Measurements from ENCODE around the gene FAM53B. TPM values are rescaled to one million over a fixed set of nuclear protein-coding genes. Genes with fewer than 3 reads are reported as not detected.
A peak's percentile ranks its signal among the peaks of the same experiment; 100 is the strongest.

FAM53B gene
- total RNA-seq, 1 experiment from 2014 or later: 11.2 TPM

GRCh38 chr10:124708246-124708779 is 35.9 kb downstream of the FAM53B start:
- CTCF ChIA-PET: interaction anchor here (0.5 to 1.2 kb wide), 2 partner anchors 33 to 179 kb away, joined by 4 read pairs; no protein-coding TSS in a partner anchor

GRCh38 chr10:124707551-124707950 is 36.6 kb downstream of the FAM53B start:
- no peak overlapping the region for H3K27ac Mint-ChIP-seq (ENCODE audit: unreplicated experiment)
- intact Hi-C loops (cut with micrococcal nuclease; ENCODE audit: unreplicated experiment): loop anchor here (5.0 kb wide), 1 partner anchor 35 kb away; the partner anchor contains the start of gene FAM53B
- no peak for DNase-seq
- BruUV-seq (replicated peaks): no TSS peak
- no peaks in the 10 kb centered on the region for H3K27me3 Mint-ChIP-seq (ENCODE audit: unreplicated experiment)
- CTCF ChIA-PET: interaction anchor here (1.2 kb wide), 1 partner anchor 34 kb away, joined by 4 read pairs; no protein-coding TSS in a partner anchor
- TF ChIP-seq CTCF (IDR thresholded peaks at IDR 0.05; ENCODE audit: unreplicated experiment): no peak
- peaks cover 33% of the 10 kb centered on the region for H3K4me1 Mint-ChIP-seq (ENCODE audit: low read depth, unreplicated experiment)
- H3K36me3 Mint-ChIP-seq (ENCODE audit: insufficient read depth, unreplicated experiment): no peaks in the 10 kb centered on the region
- no peak overlapping the region for H3K4me3 Mint-ChIP-seq (ENCODE audit: low read depth, unreplicated experiment)
- no peaks in the 10 kb centered on the region for H3K9me3 Mint-ChIP-seq (ENCODE audit: low read depth, unreplicated experiment)

More at GRCh38 chr10:124708246-124708779, 35.9 kb downstream of the FAM53B start:
- Mint-ChIP-seq H3K4me1 (ENCODE audit: low read depth, unreplicated experiment) (peaks cover 33% of the 10 kb centered on the region), H3K36me3 (ENCODE audit: insufficient read depth, unreplicated experiment) (peaks cover 5% of the 10 kb centered on the region), H3K9me3 (ENCODE audit: low read depth, unreplicated experiment) (no peaks in the 10 kb centered on the region), H3K27me3 (ENCODE audit: unreplicated experiment) (no peaks in the 10 kb centered on the region), H3K27ac (ENCODE audit: unreplicated experiment) (no peak overlapping the region), H3K4me3 (ENCODE audit: low read depth, unreplicated experiment) (no peak overlapping the region)
- intact Hi-C loops (cut with micrococcal nuclease; ENCODE audit: unreplicated experiment): loop anchor here (5.0 kb wide), 1 partner anchor 34 kb away; the partner anchor contains the start of gene FAM53B
- peak; percentile 29 for DNase-seq
- TF ChIP-seq CTCF (IDR thresholded peaks at IDR 0.05; ENCODE audit: unreplicated experiment): no peak
- no TSS peak for BruUV-seq (replicated peaks)

- H3K4me3 Mint-ChIP-seq (ENCODE audit: low read depth, unreplicated experiment): no peak overlapping the region
- H3K27ac Mint-ChIP-seq (ENCODE audit: unreplicated experiment): no peak overlapping the region
- H3K9me3 Mint-ChIP-seq (ENCODE audit: low read depth, unreplicated experiment): no peaks in the 10 kb centered on the region
- no peak for DNase-seq
- intact Hi-C loops (cut with micrococcal nuclease; ENCODE audit: unreplicated experiment): loop anchor here (5.0 kb wide), 1 partner anchor 35 kb away; the partner anchor contains the start of gene FAM53B
- BruUV-seq (replicated peaks): no TSS peak
- CTCF ChIA-PET: interaction anchor here (1.2 kb wide), 1 partner anchor 35 kb away, joined by 4 read pairs; no protein-coding TSS in a partner anchor
- no peaks in the 10 kb centered on the region for H3K36me3 Mint-ChIP-seq (ENCODE audit: insufficient read depth, unreplicated experiment)
- peaks cover 33% of the 10 kb centered on the region for H3K4me1 Mint-ChIP-seq (ENCODE audit: low read depth, unreplicated experiment)
- H3K27me3 Mint-ChIP-seq (ENCODE audit: unreplicated experiment): no peaks in the 10 kb centered on the region
- no peak for TF ChIP-seq CTCF (IDR thresholded peaks at IDR 0.05; ENCODE audit: unreplicated experiment)
These were observed 37.1 kb downstream of the FAM53B start for GRCh38 chr10:124707144-124707467.

- CTCF ChIA-PET: interaction anchor here (0.8 kb wide), 1 partner anchor 35 kb away, joined by 4 read pairs; no protein-coding TSS in a partner anchor
- BruUV-seq (replicated peaks): no TSS peak
These were observed 37.6 kb downstream of the FAM53B start for GRCh38 chr10:124706462-124707143.

More at GRCh38 chr10:124706462-124707143, 37.6 kb downstream of the FAM53B start:
- Mint-ChIP-seq H3K9me3 (ENCODE audit: low read depth, unreplicated experiment) (no peaks in the 10 kb centered on the region), H3K27me3 (ENCODE audit: unreplicated experiment) (no peaks in the 10 kb centered on the region), H3K4me1 (ENCODE audit: low read depth, unreplicated experiment) (peaks cover 33% of the 10 kb centered on the region), H3K27ac (ENCODE audit: unreplicated experiment) (no peak overlapping the region), H3K36me3 (ENCODE audit: insufficient read depth, unreplicated experiment) (no peaks in the 10 kb centered on the region), H3K4me3 (ENCODE audit: low read depth, unreplicated experiment) (no peak overlapping the region)
- DNase-seq: no peak
- no peak for TF ChIP-seq CTCF (IDR thresholded peaks at IDR 0.05; ENCODE audit: unreplicated experiment)
- intact Hi-C loops (cut with micrococcal nuclease; ENCODE audit: unreplicated experiment): loop anchor here (5.0 kb wide), 1 partner anchor 36 kb away; the partner anchor contains the start of gene FAM53B

Measured in Calu3 (cell line).